Epithelial cell of esophagus (primary cell): ENCODE data around the gene ZCCHC24.

Experiments used
- DNase-seq: peaks from one replicate; pipeline ENCODE4 v3.0.0; 2010; ENCODE audit warnings: low read depth
- H3K4me3 ChIP-seq: 2 replicates; pipeline ENCODE4 v1.5.1; 2011; ENCODE audit warnings: mild to moderate bottlenecking, low read length, control low read depth
- TF ChIP-seq, protein P1 (sequence below): IDR thresholded peaks from 2 replicates; pipeline ENCODE4 v1.5.1; 2011; ENCODE audit warnings: low read depth, mild to moderate bottlenecking, low read length, control low read depth, inconsistent platforms; ENCODE audit not compliant: insufficient read depth; ENCODE audit errors: missing control alignments

Gene ZCCHC24

DNA sequence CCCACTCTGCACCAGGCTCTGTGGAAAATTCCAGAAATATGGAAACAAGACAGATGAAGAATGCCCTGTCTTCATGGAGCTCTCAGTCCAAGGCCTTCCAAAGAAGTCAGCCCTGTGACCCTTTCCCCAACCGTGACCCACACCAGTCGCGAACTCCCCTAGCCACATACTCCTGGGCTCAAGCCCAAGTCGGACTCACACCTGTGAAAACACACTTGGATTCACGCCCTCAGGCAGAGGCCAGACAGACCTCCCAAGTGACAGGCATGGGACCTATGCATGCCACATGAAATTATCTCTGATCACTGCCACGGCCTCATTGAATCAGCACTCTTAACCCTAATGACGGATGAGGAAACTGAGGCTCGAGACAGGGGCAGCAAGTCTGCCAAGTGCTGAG, 42.5 kb downstream of the ZCCHC24 start:
- no peak for DNase-seq
- TF ChIP-seq, protein P1, sequence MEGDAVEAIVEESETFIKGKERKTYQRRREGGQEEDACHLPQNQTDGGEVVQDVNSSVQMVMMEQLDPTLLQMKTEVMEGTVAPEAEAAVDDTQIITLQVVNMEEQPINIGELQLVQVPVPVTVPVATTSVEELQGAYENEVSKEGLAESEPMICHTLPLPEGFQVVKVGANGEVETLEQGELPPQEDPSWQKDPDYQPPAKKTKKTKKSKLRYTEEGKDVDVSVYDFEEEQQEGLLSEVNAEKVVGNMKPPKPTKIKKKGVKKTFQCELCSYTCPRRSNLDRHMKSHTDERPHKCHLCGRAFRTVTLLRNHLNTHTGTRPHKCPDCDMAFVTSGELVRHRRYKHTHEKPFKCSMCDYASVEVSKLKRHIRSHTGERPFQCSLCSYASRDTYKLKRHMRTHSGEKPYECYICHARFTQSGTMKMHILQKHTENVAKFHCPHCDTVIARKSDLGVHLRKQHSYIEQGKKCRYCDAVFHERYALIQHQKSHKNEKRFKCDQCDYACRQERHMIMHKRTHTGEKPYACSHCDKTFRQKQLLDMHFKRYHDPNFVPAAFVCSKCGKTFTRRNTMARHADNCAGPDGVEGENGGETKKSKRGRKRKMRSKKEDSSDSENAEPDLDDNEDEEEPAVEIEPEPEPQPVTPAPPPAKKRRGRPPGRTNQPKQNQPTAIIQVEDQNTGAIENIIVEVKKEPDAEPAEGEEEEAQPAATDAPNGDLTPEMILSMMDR = no peak
- H3K4me3 ChIP-seq = no peak overlapping the region

- TF ChIP-seq, protein P1 = no peak
- no peak overlapping the region for H3K4me3 ChIP-seq
- DNase-seq = no peak
Observed at GRCh38 chr10:79402625-79402946, 42.8 kb downstream of the ZCCHC24 start.

GRCh38 chr10:79401015-79401921, 44.2 kb downstream of the ZCCHC24 start:
- TF ChIP-seq, protein P1 = no peak
- DNase-seq = no peak
- H3K4me3 ChIP-seq = no peak overlapping the region

GRCh38 chr10:79400146-79401004, 45.0 kb downstream of the ZCCHC24 start:
- H3K4me3 ChIP-seq = no peak overlapping the region
- peak; percentile 42 for DNase-seq

GRCh38 chr10:79399223-79399831, 46.1 kb downstream of the ZCCHC24 start:
- TF ChIP-seq, protein P1 = no peak
- peak; percentile 22 for DNase-seq
- no peak overlapping the region for H3K4me3 ChIP-seq

More at GRCh38 chr10:79400146-79401004, 45.0 kb downstream of the ZCCHC24 start:
- TF ChIP-seq, protein P1 = peak; percentile 65

- DNase-seq = no peak
- H3K4me3 ChIP-seq = no peak overlapping the region
- TF ChIP-seq, protein P1 = no peak
Observed at GRCh38 chr10:79398642-79399041, 46.8 kb downstream of the ZCCHC24 start.
